HG02981 (cell line): ENCODE results near the gene BTBD18.
A peak's percentile ranks its signal among the peaks of the same experiment; 100 is the strongest.
"Not testable (repeated sequence)": the region's sequence is repeated elsewhere in the genome, so short reads cannot be mapped to it uniquely, and the experiment has no call there.

Experiments used
- ATAC-seq: cut with Tn5 transposase; IDR thresholded peaks from one replicate; pipeline ENCODE4 v1.9.1; 2021; ENCODE audit warnings: mild to moderate bottlenecking, moderate library complexity; ENCODE audit not compliant: unreplicated experiment

Gene BTBD18

DNA sequence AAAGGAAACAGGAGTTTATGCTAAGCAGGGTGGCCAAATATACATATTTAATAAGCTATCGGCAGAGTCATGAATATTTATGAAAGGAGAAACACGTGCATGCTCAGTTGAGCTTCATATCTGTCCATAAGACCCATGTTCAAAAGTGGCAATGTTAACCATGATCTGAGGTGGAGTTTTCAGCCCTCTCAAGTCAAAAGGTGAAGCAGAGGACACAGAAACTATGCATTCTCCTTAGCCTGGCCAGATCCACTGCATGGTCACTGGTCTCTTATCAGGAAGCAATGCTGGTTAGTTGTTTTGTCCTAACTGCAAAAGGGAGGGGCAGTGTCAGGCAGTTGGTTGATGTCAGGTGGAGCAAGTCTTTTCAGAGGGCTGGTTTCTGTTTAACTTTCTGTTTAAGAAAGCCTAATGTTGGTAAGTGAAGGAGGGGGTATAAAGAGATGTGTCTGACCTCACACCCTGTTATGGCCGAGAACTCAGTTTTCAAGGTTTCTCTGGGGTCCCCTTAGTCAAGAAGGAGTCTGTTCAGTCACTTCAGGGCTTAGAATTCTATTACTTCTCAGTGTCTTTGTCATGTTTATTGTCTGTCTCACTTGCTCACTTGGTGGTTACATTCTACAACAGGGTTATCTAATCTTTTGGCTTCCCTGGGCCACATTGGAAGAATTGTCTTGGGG, 15.9 kb downstream of the BTBD18 start:
- no peak for ATAC-seq

DNA sequence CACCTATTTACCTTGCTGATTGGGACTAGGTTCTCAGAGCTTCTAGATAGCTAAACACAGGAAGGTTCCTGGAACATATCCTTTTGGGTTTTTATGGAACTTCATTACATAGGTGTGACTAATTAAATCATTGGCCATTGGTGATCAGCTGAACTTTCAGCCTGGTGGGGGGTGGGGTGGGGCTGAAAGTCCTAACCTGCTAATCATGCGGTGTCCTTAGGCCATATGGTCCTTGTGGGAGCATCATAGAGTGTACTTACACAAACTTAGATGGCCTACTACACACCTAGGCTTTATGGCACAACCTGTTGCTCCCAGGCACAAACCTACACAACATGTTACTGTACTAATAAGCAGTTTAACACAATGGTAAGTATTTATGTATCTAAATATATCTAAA, 19.0 kb downstream of the BTBD18 start:
- no peak for ATAC-seq

DNA sequence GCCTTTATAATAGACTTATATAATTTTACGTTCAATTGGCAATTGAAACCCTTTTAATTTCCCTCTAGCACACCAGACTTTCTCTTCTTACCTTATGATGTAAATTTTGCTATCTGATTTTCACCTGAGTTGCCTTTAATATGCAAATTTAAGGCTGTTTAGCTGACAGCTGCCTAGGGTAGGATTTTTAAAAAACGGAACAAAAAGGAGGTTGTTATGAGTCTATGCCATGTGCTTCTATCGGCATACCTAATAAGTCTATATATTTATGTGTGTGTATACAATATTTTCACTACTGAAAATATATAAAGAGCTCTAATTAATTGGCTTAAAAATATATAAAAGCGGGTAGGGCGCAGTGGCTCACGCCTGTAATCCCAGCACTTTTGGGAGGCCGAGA, 22.1 kb downstream of the BTBD18 start:
- ATAC-seq, result no peak

DNA sequence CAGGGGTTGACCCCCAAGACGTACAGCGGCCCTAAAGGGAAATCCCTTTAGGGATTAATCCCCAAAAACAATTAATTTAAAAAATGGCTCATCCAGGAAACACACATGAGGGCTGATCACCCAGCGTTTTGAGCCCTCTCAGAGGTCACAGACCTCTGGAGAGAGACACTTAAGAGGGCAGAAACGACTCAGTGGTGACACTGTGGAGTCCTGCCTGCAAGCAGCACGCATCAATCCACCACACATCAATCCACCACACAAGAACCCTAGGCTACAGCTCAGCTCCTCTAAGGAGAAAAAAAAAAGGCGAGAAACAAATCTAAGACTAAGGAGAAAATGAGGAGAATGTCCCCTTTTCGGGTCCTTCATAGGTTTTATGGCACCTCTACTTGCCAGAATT, 22.8 kb downstream of the BTBD18 start:
- ATAC-seq, result no peak

DNA sequence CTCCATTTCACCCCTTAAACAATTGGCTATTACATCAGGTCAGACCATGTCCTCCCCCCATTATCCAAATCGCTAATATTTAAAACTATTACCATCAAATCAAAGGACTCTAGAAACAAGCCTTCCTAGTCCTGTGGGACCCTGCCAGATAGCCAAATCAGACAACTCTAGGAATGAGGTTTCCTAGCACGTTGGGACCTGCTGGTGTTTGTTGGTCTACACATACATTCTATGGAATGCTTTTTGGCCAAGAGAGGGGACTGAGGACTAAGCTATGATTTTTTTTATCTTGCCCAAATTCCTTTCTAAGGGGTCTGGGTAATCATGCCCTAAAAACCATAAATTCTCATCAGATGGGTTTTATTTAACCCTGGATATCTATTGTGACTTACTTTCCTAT, 24.4 kb downstream of the BTBD18 start:
- ATAC-seq, result no peak

DNA sequence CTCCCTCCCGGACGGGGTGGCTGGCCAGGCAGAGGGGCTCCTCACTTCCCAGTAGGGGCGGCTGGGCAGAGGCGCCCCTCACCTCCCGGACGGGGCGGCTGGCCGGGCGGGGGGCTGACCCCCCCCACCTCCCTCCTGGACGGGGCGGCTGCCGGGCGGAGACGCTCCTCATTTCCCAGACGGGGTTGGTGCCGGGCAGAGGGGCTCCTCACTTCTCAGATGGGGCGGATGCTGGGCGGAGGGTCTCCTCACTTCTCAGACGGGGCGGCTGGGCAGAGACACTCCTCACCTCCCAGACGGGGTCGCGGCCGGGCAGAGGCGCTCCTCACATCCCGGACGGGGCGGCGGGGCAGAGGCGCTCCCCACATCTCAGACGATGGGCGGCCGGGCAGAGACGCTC, 34.9 kb downstream of the BTBD18 start:
- ATAC-seq, result not testable (repeated sequence)

DNA sequence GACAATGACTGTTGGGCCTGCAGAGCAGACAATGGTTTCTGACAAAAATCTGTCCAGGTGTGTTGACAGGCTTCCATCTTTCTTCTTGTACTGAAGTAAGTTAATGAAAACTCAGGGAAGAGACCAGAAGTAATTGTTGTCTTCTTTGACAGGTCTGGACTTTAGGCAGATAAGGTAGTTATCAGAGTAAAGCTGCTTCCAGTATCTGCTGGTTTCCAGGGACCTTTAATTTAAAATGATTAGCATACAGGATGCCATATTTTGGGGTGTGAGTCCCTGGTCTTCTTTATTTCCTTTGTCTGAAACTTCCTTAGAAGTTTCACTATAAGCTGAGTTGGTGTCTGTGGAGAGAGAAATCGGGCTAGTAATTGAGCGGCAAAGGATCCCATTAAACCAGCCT, 37.8 kb downstream of the BTBD18 start:
- ATAC-seq, result no peak

DNA sequence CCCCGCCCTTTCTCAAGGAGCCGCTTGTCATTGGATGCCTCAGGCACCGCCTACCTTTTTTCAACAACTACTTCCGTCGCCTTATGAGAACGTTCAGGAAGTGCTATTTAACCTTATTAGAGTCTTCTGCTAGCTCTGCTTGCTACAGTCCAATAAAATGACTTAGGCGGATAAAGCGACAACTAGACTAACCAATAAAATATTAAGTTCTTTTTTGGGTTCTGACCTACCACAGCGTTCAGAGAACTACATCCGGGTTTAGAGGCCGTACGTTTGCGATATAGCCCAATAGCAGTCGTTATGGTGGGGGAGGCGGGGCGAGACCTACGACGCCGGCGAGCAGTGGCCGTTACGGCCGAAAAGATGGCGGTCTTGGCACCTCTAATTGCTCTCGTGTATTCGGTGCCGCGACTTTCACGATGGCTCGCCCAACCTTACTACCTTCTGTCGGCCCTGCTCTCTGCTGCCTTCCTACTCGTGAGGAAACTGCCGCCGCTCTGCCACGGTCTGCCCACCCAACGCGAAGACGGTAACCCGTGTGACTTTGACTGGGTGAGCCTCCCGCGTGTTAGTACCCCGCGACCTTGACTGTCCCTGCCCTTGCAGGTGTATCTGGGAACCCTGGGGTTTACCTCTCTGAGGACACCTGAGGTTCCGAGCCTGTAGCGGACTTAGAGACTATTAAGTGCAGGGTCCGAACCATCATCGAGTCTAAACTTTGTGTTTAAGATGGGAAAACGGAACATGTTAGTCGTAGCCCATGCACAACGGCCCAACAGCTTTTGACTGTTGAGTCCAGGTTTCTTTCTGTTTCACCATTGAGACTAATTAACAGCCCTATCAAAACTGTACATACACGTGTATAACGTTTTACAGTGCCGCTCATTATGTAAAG, 39.1 kb downstream of the BTBD18 start, which contains the start of gene TMX2:
Gene TMX2 (plus strand): TSS at position 338 of the 895 bp plus-strand sequence. CDS start 26 bp downstream, at position 364.
- peak; percentile 91 for ATAC-seq

DNA sequence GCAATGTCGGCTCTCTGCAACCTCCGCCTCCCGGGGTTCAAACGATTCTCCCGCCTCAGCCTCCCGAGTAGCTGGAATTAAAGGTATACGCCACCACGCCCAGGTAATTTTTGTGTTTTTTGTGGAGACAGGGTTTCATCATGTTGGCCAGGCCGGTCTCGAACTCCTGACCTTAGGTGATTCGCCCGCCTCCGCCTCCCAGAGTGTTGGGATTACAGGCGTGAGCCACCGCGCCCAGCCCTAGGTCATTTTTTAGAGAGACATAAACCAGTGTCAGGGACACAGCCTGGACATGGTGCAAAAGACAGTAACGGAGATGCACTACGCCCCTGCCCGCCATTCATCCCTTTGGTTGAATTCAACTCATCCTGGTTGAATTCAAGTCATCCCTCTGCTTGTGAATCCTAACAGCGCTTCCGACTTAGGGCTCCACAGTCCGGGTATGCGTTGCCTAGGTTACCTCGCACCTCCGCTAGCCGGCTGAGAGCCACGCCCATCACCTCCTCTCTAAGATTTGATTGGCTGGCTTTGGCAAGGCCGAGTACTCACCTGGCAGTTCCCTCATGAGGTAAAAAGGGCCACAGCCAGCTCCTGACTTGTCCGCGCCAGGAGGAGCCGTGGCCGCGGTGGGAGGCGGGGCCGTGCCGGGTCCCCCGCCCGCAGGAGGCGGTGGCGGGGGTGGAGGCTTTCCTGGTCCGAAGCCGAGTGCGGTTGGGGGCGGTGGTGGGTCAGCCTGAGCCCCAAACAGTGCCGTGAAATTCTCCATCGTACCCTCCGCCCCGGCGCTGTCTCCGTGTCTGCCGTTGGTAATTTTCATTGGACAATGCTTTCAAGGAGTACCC, 40.0 kb downstream of the BTBD18 start, which contains the start of gene MED19:
Gene MED19 (minus strand): TSS at position 802 of the 842 bp plus-strand sequence. CDS start 36 bp downstream, at position 766.
- ATAC-seq, result peak; percentile 40

DNA sequence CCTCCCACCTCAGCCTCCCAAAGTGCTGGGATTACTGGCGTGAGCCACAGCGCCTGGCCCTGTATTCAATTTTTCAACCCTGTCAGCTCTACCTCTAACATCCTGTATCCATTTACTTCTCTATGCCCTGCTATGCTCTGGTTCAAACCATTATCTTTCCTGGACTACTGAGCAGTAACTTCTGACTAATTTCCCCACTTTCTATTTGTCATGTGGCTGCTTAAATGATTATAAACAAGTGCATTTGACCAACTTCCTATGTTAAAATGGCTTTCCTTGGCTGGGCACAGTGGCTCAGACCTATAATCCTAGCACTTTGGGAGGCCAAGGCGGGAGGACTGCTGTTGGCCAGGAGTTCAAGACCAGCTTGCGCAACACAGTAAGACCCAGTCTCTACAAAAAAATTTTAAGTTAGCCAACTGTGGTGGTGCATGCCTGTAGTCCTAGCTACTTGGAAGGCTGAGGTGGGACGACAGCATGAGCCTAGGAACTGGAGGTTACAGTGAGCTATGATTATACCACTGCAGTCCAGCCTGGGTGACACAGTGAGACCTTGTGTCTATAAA, 41.7 kb downstream of the BTBD18 start:
- ATAC-seq, result no peak

DNA sequence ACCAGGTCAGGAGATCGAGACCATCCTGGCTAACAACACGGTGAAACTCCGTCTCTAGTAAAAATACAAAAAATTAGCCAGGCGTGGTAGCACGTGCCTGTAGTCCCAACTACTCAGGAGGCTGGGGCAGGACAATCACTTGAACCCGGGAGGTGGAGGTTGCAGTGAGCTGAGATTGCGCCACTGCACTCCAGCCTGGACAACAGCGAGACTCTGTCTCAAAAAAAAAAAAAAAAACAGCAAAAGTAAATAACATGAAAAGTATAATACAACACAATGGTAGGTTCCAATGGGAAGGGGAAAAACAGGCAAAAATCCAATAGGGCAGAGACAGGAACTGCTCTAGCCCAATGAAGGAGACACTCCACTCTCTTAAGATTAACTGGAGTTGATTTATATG, 46.2 kb downstream of the BTBD18 start:
- ATAC-seq, result not testable (repeated sequence)

DNA sequence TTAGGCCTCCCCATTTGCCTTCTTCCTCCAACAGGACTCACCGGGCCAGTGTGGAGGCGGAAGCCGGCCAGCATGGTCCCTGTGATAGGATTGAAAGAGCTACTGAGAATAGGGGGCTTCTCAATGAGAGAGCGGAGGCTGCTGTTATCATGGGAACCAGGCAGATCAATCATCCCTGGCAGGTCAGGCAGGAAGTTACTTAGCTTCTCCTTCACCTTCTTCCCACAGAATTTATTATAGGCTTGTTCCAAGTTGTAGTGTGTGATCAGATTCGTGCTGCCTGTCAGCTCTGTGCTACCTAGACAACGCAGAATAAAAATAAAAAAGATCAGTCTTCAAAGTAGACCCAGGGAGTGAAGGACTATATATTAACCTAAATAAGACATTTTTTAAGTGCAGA, 46.7 kb downstream of the BTBD18 start:
- ATAC-seq, result no peak

DNA sequence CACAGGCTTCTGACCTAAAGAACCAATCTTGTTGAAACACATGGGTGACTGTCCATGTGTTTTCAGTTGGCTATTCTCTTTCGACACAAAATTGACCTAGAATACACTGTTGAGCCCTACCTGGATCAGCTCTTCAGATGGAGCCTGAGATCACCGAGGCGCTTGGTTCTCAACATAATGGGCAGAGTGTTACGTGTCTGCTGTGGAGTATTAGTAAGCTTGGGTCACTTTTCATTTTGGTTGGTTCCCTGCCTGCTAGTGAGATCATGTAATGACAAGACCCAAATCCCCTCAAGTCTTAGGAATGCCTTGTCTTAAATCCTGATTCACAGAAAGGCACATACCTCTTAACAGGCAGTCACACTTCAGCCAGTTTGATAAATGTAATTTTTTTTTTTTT, 48.3 kb downstream of the BTBD18 start:
- ATAC-seq, result no peak

DNA sequence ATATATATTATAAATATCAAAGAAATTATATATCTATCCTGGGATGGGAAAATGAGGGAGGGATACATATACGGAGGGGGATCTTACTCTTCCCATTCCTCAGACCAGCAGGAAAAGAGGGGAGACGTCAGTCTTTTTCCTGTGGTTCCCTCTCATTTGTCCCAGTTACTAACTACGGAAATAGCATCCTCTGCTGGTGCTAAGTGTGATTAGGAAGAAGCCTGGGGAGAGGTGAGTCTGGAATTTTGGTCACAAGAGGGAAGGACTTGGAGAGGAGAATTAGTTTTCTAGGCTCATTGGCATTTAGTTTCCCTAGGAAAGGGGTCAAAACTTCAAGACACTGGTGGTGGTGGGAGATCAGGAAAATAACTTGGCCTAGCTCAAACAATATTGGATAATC, 51.2 kb downstream of the BTBD18 start:
- ATAC-seq, result no peak

DNA sequence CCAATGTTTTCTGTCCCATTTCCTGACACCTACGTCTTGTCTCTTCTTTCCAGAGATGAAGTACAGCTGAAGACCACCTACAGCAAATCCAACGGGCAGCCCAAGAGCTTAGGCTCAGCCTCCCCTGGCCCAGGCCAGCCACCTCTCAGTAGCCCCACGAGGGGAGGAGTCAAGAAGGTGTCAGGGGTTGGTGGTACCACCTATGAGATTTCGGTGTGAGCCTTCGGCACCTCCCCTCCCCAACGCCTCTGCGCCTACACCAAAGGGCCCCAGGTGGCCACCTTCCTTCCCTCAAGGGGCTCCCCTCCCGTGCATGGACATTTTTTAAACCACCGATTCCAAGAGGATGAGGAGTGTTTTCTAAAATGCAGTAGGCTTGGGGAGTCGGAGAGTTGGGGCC, 51.8 kb downstream of the BTBD18 start:
- ATAC-seq, result no peak

DNA sequence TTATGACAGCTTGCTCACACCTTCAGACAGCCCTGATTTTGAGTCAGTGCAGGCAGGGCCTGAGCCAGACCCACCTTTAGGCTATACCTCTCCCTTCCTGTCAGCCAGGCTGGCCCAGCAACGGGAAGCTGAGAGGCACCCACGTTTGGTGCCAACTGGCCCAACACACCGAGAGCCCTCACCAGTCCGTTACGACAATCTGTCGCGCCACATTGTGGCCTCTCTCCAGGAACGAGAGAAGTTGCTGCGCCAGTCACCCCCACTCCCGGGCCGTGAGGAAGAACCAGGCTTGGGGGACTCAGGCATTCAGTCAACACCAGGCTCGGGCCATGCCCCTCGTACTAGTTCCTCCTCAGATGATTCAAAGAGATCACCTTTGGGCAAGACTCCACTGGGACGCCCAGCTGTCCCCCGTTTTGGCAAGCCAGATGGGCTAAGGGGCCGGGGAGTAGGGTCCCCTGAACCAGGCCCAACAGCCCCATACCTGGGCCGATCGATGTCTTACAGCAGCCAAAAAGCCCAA, 52.7 kb downstream of the BTBD18 start:
- ATAC-seq, result no peak
